DOHH2 (cell line): Measurements from ENCODE around the gene RARS2.

Experiments used
- CTCF ChIP-seq: fragments of 200-600 bp; sonication (generic); IDR thresholded peaks from one replicate; pipeline ENCODE4 v1.5.1; 2014; ENCODE audit warnings: antibody characterized with exemption, mild to moderate bottlenecking, low read depth, low read length; ENCODE audit not compliant: poor library complexity, severe bottlenecking
- EZH2phosphoT487 ChIP-seq: fragments of 200-600 bp; sonication (generic); IDR thresholded peaks from 2 replicates; pipeline ENCODE4 v1.6.1; 2017; ENCODE audit warnings: borderline replicate concordance, mild to moderate bottlenecking, antibody characterized with exemption, low read length, moderate library complexity, mixed read lengths

- TF ChIP-seq CTCF (no peak), EZH2phosphoT487 (no peak)
Measured at GRCh38 chr6:87494761-87495422, 94.9 kb downstream of the RARS2 start.
